ENCODE data around the gene SPATA1. TPM values are rescaled to one million over a fixed set of nuclear protein-coding genes. Genes with fewer than 3 reads are reported as not detected.
"Not testable (repeated sequence)": the region's sequence is repeated elsewhere in the genome, so short reads cannot be mapped to it uniquely, and the experiment has no call there.

SPATA1 gene
- polyA plus RNA-seq, 1 of the 3 experiments (the other 2 are of a cell fraction), result 1.2 TPM

DNA sequence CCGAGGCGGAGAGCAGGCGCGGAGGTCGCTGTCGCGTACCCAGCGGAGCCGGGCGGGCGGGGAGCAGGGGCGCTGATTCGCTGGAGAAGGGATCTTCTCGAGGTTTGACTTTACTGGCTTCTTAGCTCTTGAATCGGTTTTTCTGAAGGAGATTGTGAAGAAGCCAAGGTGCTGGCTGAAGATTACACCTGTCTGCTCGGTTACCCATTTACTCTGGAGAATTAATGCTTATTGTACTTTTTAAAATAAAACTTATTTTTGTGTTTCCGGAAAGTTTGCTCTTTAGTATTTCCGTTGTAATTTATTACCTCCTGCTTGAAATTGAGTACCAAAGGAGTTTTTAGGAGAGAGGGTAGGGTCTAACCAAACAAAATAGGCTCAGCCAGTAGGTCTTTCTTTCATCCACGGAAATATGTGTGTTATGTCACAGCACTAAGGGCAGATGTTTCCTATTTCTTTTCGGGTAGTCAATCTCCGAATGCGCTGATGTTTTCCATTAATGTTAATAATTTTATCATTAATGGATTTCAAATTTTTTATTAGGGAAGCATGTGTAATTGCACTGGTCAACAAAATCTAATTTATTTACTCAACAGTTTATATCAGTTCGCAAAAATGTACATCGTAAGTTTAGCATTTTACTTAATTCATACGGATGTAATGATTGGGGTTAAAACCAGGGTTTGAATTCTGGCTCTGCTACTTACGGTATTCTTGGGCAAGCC, 705 bp downstream of the SPATA1 start:
- TF ChIP-seq MEF2A (IDR thresholded peaks at IDR 0.05; ENCODE audit: borderline replicate concordance, low read depth) (no peak), YY1 (IDR thresholded peaks at IDR 0.05; ENCODE audit: low read depth) (no peak), RAD21 (IDR thresholded peaks at IDR 0.05; ENCODE audit: low read length) (no peak), RXRA (IDR thresholded peaks at IDR 0.05; ENCODE audit: borderline replicate concordance, low read depth) (no peak), NFIC (IDR thresholded peaks at IDR 0.05; ENCODE audit: borderline replicate concordance) (no peak), POLR2AphosphoS5 (IDR thresholded peaks at IDR 0.05; ENCODE audit: low read depth, low read length) (no peak), TEAD4 (IDR thresholded peaks at IDR 0.05; ENCODE audit: borderline replicate concordance, insufficient read depth) (no peak), SMC3 (IDR thresholded peaks at IDR 0.05; ENCODE audit: low read depth, low read length) (no peak), MXI1 (IDR thresholded peaks at IDR 0.05; ENCODE audit: low read depth, low read length) (no peak), FOSL2 (IDR thresholded peaks at IDR 0.05; ENCODE audit: borderline replicate concordance, low read depth) (no peak), JUND (IDR thresholded peaks at IDR 0.05) (no peak)
- TF ChIP-seq, protein P1, sequence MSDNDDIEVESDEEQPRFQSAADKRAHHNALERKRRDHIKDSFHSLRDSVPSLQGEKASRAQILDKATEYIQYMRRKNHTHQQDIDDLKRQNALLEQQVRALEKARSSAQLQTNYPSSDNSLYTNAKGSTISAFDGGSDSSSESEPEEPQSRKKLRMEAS (IDR thresholded peaks at IDR 0.05; ENCODE audit: low read depth), result no peak
- TF ChIP-seq, protein P2, sequence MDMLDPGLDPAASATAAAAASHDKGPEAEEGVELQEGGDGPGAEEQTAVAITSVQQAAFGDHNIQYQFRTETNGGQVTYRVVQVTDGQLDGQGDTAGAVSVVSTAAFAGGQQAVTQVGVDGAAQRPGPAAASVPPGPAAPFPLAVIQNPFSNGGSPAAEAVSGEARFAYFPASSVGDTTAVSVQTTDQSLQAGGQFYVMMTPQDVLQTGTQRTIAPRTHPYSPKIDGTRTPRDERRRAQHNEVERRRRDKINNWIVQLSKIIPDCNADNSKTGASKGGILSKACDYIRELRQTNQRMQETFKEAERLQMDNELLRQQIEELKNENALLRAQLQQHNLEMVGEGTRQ (IDR thresholded peaks at IDR 0.05; ENCODE audit: borderline replicate concordance, low read depth, low read length), result no peak
- TF ChIP-seq, protein P3, sequence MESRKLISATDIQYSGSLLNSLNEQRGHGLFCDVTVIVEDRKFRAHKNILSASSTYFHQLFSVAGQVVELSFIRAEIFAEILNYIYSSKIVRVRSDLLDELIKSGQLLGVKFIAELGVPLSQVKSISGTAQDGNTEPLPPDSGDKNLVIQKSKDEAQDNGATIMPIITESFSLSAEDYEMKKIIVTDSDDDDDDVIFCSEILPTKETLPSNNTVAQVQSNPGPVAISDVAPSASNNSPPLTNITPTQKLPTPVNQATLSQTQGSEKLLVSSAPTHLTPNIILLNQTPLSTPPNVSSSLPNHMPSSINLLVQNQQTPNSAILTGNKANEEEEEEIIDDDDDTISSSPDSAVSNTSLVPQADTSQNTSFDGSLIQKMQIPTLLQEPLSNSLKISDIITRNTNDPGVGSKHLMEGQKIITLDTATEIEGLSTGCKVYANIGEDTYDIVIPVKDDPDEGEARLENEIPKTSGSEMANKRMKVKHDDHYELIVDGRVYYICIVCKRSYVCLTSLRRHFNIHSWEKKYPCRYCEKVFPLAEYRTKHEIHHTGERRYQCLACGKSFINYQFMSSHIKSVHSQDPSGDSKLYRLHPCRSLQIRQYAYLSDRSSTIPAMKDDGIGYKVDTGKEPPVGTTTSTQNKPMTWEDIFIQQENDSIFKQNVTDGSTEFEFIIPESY (IDR thresholded peaks at IDR 0.05; ENCODE audit: borderline replicate concordance, low read depth), result no peak
- TF ChIP-seq, protein P4, sequence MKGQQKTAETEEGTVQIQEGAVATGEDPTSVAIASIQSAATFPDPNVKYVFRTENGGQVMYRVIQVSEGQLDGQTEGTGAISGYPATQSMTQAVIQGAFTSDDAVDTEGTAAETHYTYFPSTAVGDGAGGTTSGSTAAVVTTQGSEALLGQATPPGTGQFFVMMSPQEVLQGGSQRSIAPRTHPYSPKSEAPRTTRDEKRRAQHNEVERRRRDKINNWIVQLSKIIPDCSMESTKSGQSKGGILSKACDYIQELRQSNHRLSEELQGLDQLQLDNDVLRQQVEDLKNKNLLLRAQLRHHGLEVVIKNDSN (IDR thresholded peaks at IDR 0.05; ENCODE audit: borderline replicate concordance, low read depth), result no peak
- H3K36me3 ChIP-seq (replicated peaks in 1 of 2; ENCODE audit: control insufficient read depth in 1 of 2, insufficient read depth in 2 of 2, low read length in 1 of 2), result peaks cover 2 to 12% of the 10 kb centered on the region in 2 experiments
- DNase-seq, result peak; percentile 9
- peaks cover 7% of the 10 kb centered on the region for H3F3A ChIP-seq (replicated peaks; ENCODE audit: insufficient read depth)
- peak overlapping the region; percentile 93 for H3K9ac ChIP-seq
- peaks cover 8 to 19% of the 10 kb centered on the region in 2 experiments; a peak in 3 of 4 replicates for H3K4me1 ChIP-seq (ENCODE audit: control insufficient read depth in 1 of 2, insufficient read depth in 2 of 2, low read depth in 1 of 2, low read length in 1 of 2)
- H2AFZ ChIP-seq (ENCODE audit: low read depth), result peak overlapping the region; percentile 81
- POLR2A ChIA-PET, result interaction anchor here (0.6 to 1.9 kb wide), 5 partner anchors 29 to 182 kb away, joined by 3 to 12 read pairs (median 4); partner anchors contain the start of gene CTBS
- WGBS (ENCODE audit: low lambda C conversion rate), result 19% methylated on average over 19 of the region's 26 CpGs
- H3K27me3 ChIP-seq (ENCODE audit: insufficient read depth), result no peaks in the 10 kb centered on the region
- H3K4me2 ChIP-seq, result peak overlapping the region; percentile 86
- 0 out of 2 replicates have a peak, but pooled peaks cover 8% of the 10 kb centered on the region for H3K9me3 ChIP-seq
- H3K79me2 ChIP-seq (ENCODE audit: insufficient read depth), result peaks cover 53% of the 10 kb centered on the region
- peak overlapping the region; percentile 94 to 99 for H3K27ac ChIP-seq (ENCODE audit: low read depth in 2 of 2, low read length in 1 of 2)
- CTCF ChIA-PET, result interaction anchor here (0.7 to 4.2 kb wide), 3 partner anchors 17 to 114 kb away, joined by 3 to 28 read pairs (median 3); no protein-coding TSS in a partner anchor
- peak overlapping the region; percentile 71 to 81 for H3K4me3 ChIP-seq (ENCODE audit: low read depth in 2 of 2, low read length in 1 of 2)
- H4K20me1 ChIP-seq (ENCODE audit: insufficient read depth), result peaks cover 32% of the 10 kb centered on the region
- H3K9me2 ChIP-seq, result no peaks in the 10 kb centered on the region

DNA sequence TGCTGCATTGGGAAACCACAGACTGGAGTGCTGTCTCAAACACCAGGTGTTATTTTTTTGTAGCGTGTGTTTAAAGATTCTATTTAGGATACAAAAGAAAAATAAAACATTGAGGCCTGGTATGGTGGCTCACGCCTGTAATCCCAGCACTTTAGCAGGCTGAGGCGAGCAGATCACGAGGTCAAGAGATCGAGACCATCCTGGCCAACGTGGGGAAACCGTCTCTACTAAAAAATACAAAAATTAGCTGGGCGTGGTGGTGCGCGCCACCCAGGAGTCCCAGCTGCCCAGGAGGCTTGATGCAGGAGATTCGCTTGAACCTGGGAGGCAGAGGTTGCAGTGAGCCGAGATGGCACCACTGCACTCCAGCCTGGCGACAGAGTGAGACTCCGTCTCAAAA, 1.7 kb downstream of the SPATA1 start:
- H3F3A ChIP-seq (replicated peaks; ENCODE audit: insufficient read depth); H3K9me2 ChIP-seq; H3K36me3 ChIP-seq (replicated peaks in 1 of 2; ENCODE audit: control insufficient read depth in 1 of 2, insufficient read depth in 2 of 2, low read length in 1 of 2); H3K4me3 ChIP-seq (ENCODE audit: low read depth in 2 of 2, low read length in 1 of 2); DNase-seq; POLR2A ChIA-PET; H2AFZ ChIP-seq (ENCODE audit: low read depth); H3K9ac ChIP-seq; H3K27me3 ChIP-seq (ENCODE audit: insufficient read depth); H3K9me3 ChIP-seq; H3K27ac ChIP-seq (ENCODE audit: low read depth in 2 of 2, low read length in 1 of 2): not testable (repeated sequence)
- Histone ChIP-seq H3K4me1 (ENCODE audit: control insufficient read depth in 1 of 2, insufficient read depth in 2 of 2, low read depth in 1 of 2, low read length in 1 of 2) (peaks cover 8 to 18% of the 10 kb centered on the region in 2 experiments; a peak in 3 of 4 replicates), H4K20me1 (ENCODE audit: insufficient read depth) (peaks cover 23% of the 10 kb centered on the region), H3K4me2 (0 out of 2 replicates have a peak overlapping the region, but pooled peaks have one; percentile 86), H3K79me2 (ENCODE audit: insufficient read depth) (peaks cover 43% of the 10 kb centered on the region)
- WGBS (ENCODE audit: low lambda C conversion rate), result 96% methylated on average over 14 of the region's 14 CpGs
- CTCF ChIA-PET, result interaction anchor here (0.7 kb wide), 1 partner anchor 16 kb away, joined by 3 read pairs; no protein-coding TSS in a partner anchor
